Parathyroid adenoma (tissue), 2 donors: ENCODE results near the gene AGMAT.

Experiments used
- H2AFZ ChIP-seq: fragments of 300-600 bp; sonication (generic); one replicate; pipeline ENCODE4 v1.7.0; 2017; ENCODE audit warnings: antibody characterized with exemption, mild to moderate bottlenecking
- H3K27ac ChIP-seq: fragments of 300-600 bp; sonication (generic); one replicate; pipeline ENCODE4 v1.7.0; 2017
- H3K27me3 ChIP-seq: fragments of 300-600 bp; sonication (generic); one replicate; pipeline ENCODE4 v1.7.0; 2017; ENCODE audit warnings: low read length; ENCODE audit not compliant: control insufficient read depth, insufficient read depth
- H3K36me3 ChIP-seq: fragments of 300-600 bp; sonication (generic); one replicate; pipeline ENCODE4 v1.7.0; 2017; ENCODE audit warnings: low read length; ENCODE audit not compliant: control insufficient read depth, insufficient read depth
- H3K4me1 ChIP-seq: fragments of 300-600 bp; sonication (generic); one replicate; pipeline ENCODE4 v1.7.0; 2017; ENCODE audit warnings: control low read depth
- H3K4me2 ChIP-seq: fragments of 300-600 bp; sonication (generic); one replicate; pipeline ENCODE4 v1.7.0; 2017; ENCODE audit warnings: low read length
- H3K4me3 ChIP-seq: fragments of 300-600 bp; sonication (generic); one replicate; pipeline ENCODE4 v1.7.0; 2017; ENCODE audit warnings: low read depth, low read length
- H3K79me2 ChIP-seq: fragments of 300-600 bp; sonication (generic); one replicate; pipeline ENCODE4 v1.7.0; 2017; ENCODE audit warnings: control low read depth
- H3K9ac ChIP-seq: fragments of 300-600 bp; sonication (generic); one replicate; pipeline ENCODE4 v1.7.0; 2017; ENCODE audit warnings: mild to moderate bottlenecking
- H3K9me3 ChIP-seq: fragments of 300-600 bp; sonication (generic); one replicate; pipeline ENCODE4 v1.7.0; 2017; ENCODE audit warnings: low read length; ENCODE audit not compliant: control insufficient read depth
- TF ChIP-seq, protein P1 (sequence below): fragments of 300-600 bp; sonication (generic); IDR thresholded peaks from one replicate; pipeline ENCODE4 v1.7.0; 2017; ENCODE audit warnings: antibody characterized with exemption, mild to moderate bottlenecking
- donor health status: primary hyperparathyroidism.

AGMAT gene

DNA sequence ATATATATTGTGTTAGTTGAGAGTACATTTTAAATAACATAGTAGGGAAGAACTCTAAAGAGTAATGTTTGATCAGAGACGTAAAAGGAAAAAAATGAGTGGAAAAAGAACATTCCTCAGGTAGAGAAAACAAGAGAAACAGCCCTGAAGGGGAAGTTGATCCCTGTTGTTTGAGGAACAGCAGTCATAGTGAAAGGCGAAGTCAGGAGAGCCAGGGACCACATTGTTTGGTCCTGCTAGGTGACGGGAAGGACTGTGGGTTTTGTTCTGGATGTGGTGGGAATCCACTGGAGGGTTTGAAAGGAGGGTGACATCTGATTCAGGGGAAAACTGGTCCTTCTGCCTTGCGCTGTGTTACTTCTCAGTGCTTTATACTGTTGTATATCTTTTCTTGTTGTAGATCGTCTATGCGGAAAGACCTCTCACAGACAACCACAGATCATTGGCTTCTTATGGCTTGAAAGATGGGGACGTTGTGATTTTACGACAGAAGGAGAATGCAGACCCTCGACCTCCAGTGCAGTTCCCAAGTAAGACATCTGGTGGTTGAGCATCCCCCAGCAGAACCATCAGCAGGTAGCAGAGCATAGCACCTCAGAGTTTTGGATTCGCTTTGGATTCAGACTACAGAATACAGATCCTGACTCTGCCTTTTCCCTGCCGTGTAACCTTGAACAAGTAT is 41.6 kb upstream of the AGMAT start:
- TF ChIP-seq, protein P1, sequence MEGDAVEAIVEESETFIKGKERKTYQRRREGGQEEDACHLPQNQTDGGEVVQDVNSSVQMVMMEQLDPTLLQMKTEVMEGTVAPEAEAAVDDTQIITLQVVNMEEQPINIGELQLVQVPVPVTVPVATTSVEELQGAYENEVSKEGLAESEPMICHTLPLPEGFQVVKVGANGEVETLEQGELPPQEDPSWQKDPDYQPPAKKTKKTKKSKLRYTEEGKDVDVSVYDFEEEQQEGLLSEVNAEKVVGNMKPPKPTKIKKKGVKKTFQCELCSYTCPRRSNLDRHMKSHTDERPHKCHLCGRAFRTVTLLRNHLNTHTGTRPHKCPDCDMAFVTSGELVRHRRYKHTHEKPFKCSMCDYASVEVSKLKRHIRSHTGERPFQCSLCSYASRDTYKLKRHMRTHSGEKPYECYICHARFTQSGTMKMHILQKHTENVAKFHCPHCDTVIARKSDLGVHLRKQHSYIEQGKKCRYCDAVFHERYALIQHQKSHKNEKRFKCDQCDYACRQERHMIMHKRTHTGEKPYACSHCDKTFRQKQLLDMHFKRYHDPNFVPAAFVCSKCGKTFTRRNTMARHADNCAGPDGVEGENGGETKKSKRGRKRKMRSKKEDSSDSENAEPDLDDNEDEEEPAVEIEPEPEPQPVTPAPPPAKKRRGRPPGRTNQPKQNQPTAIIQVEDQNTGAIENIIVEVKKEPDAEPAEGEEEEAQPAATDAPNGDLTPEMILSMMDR, result no peak
- Histone ChIP-seq H3K79me2 (peaks cover 31% of the 10 kb centered on the region), H3K27ac (no peak overlapping the region)

DNA sequence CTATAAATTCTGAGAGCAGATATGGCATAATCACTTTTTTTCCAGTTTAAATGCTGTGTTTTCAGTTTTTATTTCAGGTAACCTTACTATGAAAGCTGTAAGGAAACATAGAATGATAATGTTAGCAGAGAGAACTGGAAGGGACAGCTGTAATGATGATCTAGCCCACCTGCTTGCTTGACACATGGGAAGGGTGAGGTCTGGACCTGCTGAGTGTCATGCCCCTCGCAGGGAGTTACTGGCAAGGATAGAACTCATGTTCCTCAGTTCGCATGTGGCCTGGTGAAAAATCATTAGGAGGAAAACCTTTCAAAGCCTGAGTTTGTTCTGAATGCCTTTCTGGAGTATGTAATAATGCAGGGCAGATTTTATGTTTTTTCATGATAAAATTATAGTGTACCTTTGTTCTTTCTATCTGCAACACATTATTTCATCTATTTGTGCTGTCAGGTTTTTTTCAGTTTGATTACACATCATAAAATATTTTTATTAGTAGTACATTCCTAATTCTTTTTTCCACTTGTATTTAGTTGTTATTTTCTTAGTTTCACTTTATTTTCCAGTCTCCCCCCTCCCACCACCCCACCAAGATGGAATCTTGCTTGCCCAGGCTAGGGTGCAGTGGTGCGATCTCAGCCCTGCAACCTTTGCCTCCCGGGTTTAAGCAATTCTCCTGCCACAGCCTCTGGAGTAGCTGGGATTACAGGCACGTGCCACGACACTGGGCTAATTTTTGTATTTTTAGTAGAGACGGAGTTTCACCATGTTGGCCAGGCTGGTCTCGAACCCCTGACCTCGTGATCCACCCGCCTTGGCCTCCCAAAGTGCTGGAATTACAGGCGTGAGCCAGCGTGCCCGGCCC is 40.4 kb upstream of the AGMAT start:
- Histone ChIP-seq H2AFZ (no peak overlapping the region), H3K79me2 (peaks cover 41% of the 10 kb centered on the region), H3K36me3 (no peaks in the 10 kb centered on the region), H3K27me3 (no peaks in the 10 kb centered on the region), H3K27ac (no peak overlapping the region), H3K4me2 (no peak overlapping the region), H3K4me3 (no peak overlapping the region), H3K9me3 (no peaks in the 10 kb centered on the region), H3K4me1 (peaks cover 8% of the 10 kb centered on the region), H3K9ac (no peak overlapping the region)
- TF ChIP-seq, protein P1, result no peak

More for the DNA sequence above, 41.6 kb upstream of the AGMAT start:
- Histone ChIP-seq H3K9ac (no peak overlapping the region), H2AFZ (no peak overlapping the region), H3K4me1 (peaks cover 7% of the 10 kb centered on the region), H3K27me3 (no peaks in the 10 kb centered on the region), H3K4me2 (no peak overlapping the region), H3K36me3 (no peaks in the 10 kb centered on the region), H3K4me3 (no peak overlapping the region), H3K9me3 (no peaks in the 10 kb centered on the region)

DNA sequence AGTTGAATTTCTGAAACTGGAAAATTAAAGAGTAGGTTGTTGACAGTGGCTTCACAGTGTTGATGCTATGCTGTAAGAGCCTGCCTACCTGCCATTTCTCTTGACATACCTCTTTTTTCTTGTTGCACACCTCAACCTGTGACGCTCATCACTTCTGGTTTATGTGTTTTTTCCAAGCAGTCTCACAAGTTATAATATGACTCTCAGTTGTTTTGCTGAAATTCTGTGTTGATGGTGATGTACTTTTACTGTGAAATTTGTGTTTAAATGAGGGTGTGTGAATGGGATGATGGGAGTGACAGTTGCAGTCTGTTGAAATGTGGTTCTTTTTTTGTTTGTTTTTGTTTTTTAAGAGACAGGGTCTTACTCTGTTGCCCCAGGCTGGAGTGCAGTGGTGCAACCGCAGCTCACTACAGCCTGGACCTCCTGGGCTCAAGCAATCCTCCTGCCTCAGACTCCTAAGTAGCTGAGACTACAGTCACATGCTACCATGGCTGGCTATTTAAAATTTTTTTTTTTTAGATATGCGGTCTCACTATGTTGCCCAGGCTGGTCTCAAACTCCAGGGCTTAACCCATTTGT is 39.4 kb upstream of the AGMAT start:
- Histone ChIP-seq H3K4me3 (no peak overlapping the region), H3K4me1 (peaks cover 14% of the 10 kb centered on the region), H3K9me3 (no peaks in the 10 kb centered on the region), H3K79me2 (peaks cover 45% of the 10 kb centered on the region), H3K27me3 (no peaks in the 10 kb centered on the region), H3K4me2 (no peak overlapping the region), H3K27ac (no peak overlapping the region), H2AFZ (no peak overlapping the region), H3K9ac (no peak overlapping the region), H3K36me3 (no peaks in the 10 kb centered on the region)
- TF ChIP-seq, protein P1, result no peak

DNA sequence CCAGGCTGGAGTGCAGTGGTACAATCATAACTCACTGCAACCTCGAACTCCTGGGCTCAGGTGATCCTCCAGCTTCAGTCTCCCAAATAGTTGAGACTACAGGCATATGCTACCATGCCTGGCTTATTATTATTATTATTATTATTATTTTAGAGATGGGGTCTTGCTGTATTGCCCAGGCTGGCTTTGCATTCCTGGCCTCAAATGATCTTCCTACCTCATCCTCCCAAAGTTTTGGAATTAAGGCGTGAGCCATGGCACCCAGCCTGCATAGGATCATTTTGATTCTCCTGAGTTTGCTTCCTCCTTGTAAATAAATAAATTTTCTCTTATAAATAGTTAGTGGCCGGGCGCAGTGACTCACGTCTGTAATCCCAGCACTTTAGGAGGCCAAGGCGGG is 38.6 kb upstream of the AGMAT start:
- Histone ChIP-seq H3K9ac (no peak overlapping the region), H2AFZ (no peak overlapping the region), H3K27me3 (no peaks in the 10 kb centered on the region), H3K27ac (no peak overlapping the region), H3K36me3 (no peaks in the 10 kb centered on the region), H3K4me1 (peaks cover 16% of the 10 kb centered on the region), H3K4me3 (no peak overlapping the region), H3K4me2 (no peak overlapping the region), H3K9me3 (no peaks in the 10 kb centered on the region), H3K79me2 (peaks cover 40% of the 10 kb centered on the region)
- TF ChIP-seq, protein P1, result no peak
